ENCODE measurements around the gene WDR45B. TPM values are rescaled to one million over a fixed set of nuclear protein-coding genes. Genes with fewer than 3 reads are reported as not detected.
"Not testable (repeated sequence)": the region's sequence is repeated elsewhere in the genome, so short reads cannot be mapped to it uniquely, and the experiment has no call there.

WDR45B gene
- total RNA-seq, 1 donor from 2014 or later: 74.1 TPM

DNA sequence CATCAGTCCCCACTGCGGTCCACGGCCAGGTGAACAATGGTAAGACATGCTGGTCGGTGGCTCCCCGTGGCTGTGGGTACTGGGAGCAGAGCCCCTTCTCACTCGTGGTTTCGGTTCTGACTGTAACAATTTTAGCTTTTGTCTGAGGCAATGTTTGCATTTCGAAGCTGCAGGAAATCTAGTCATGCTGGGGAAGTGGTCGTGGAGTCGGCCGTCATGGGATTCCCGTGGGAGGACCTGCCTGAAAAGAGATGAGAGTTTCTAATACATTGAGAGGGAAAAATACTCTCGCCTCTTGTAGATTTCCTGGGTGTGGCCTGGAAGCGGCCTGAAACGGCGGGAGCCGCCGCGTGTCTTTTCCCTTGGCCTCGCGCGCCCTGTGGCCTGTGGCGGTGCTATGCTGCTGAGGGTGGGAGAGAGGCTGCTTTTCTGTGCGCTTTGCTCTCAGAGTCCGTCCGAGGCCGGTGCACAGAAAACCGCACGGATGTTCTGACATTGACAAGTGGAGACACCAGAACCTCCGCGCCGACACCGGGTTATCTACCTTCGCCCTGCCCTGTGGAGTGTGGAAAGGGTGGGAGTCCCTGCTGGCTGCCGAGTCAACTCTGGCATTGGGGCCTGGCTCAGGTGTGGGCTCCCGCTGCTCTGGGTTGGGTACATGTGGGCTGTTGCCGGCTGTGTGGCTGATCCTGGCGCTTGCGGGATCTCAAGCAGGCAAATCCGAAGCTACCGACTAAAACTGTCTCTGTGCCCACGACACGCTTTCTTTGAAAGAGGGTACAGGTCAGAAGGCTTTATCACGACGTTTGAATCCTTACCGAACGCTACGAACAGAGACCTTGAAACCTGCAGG lies 60.8 kb downstream of the WDR45B start:
- Mint-ChIP-seq H3K9me3 (ENCODE audit: unreplicated experiment) (no peaks in the 10 kb centered on the region), H3K4me3 (ENCODE audit: unreplicated experiment) (no peak overlapping the region), H3K4me1 (ENCODE audit: unreplicated experiment) (peaks cover 22% of the 10 kb centered on the region), H3K27me3 (ENCODE audit: unreplicated experiment) (peaks cover 9% of the 10 kb centered on the region), H3K27ac (ENCODE audit: unreplicated experiment) (peak overlapping the region; percentile 72), H3K36me3 (ENCODE audit: low read depth, unreplicated experiment) (peaks cover 29% of the 10 kb centered on the region)
- no peak for DNase-seq (ENCODE audit: low spot score)
- no peak for TF ChIP-seq CTCF (IDR thresholded peaks at IDR 0.05; ENCODE audit: unreplicated experiment)

DNA sequence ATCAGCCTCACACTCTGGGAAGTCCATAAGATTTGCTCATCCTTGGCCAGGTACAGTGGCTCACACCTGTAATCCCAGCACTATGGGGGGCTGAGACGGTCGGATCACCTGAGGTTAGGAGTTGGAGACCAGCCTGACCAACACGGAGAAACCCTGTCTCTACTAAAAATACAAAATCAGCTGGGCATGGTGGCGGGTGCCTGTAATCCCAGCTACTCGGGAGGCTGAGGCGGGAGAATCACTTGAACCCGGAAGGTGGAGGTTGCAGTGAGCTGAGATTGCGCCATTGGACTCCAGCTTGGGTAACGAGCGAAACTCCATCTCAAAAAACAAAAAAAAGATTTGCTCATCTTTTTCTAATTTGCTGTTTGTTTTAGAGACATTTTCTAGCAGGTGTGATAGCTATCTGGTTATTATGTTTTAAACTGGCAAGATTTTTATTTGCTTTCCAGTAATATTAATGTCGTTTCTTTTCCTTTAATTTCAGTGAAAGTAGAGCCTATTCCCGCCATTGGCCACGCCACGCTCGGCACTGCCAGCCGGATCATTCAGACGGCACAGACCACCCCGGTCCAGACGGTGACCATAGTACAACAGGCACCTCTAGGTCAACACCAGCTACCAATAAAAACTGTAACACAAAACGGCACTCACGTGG lies 61.5 kb downstream of the WDR45B start:
- TF ChIP-seq CTCF (IDR thresholded peaks at IDR 0.05; ENCODE audit: unreplicated experiment): no peak
- Mint-ChIP-seq H3K27ac (ENCODE audit: unreplicated experiment) (peak overlapping the region; percentile 72), H3K4me3 (ENCODE audit: unreplicated experiment) (no peak overlapping the region), H3K9me3 (ENCODE audit: unreplicated experiment) (no peaks in the 10 kb centered on the region), H3K36me3 (ENCODE audit: low read depth, unreplicated experiment) (peaks cover 26% of the 10 kb centered on the region), H3K27me3 (ENCODE audit: unreplicated experiment) (peaks cover 7% of the 10 kb centered on the region), H3K4me1 (ENCODE audit: unreplicated experiment) (peaks cover 14% of the 10 kb centered on the region)
- DNase-seq (ENCODE audit: low spot score): no peak

DNA sequence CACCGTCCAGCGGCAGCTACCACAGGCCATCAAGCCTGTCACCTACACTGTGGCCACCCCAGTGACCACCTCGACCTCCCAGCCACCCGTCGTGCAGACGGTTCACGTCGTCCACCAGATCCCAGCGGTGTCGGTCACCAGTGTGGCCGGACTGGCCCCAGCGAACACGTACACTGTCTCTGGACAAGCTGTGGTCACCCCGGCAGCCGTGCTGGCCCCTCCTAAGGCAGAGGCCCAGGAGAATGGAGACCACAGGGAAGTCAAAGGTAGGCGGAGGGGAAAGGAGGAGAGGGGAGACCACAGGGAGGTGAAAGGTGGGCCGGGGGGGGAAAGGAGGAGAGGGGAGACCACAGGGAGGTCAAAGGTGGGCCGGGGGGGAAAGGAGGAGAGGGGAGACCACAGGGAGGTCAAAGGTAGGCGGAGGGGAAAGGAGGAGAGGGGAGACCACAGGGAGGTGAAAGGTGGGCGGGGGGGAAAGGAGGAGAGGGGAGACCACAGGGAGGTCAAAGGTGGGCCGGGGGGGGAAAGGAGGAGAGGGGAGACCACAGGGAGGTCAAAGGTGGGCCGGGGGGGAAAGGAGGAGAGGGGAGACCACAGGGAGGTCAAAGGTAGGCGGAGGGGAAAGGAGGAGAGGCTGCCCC lies 62.2 kb downstream of the WDR45B start:
- H3K27me3 Mint-ChIP-seq (ENCODE audit: unreplicated experiment); DNase-seq (ENCODE audit: low spot score); H3K9me3 Mint-ChIP-seq (ENCODE audit: unreplicated experiment): not testable (repeated sequence)
- H3K4me3 Mint-ChIP-seq (ENCODE audit: unreplicated experiment): peak overlapping the region; percentile 71
- peaks cover 14% of the 10 kb centered on the region for H3K4me1 Mint-ChIP-seq (ENCODE audit: unreplicated experiment)
- H3K27ac Mint-ChIP-seq (ENCODE audit: unreplicated experiment): peak overlapping the region; percentile 89
- H3K36me3 Mint-ChIP-seq (ENCODE audit: low read depth, unreplicated experiment): peaks cover 26% of the 10 kb centered on the region

- Mint-ChIP-seq H3K36me3 (ENCODE audit: low read depth, unreplicated experiment) (peaks cover 20% of the 10 kb centered on the region), H3K27ac (ENCODE audit: unreplicated experiment) (no peak overlapping the region), H3K27me3 (ENCODE audit: unreplicated experiment) (peaks cover 7% of the 10 kb centered on the region), H3K4me1 (ENCODE audit: unreplicated experiment) (peaks cover 11% of the 10 kb centered on the region), H3K9me3 (ENCODE audit: unreplicated experiment) (no peaks in the 10 kb centered on the region), H3K4me3 (ENCODE audit: unreplicated experiment) (no peak overlapping the region)
- no peak for TF ChIP-seq CTCF (IDR thresholded peaks at IDR 0.05; ENCODE audit: unreplicated experiment)
- DNase-seq (ENCODE audit: low spot score): no peak
Measured at GRCh38 chr17:82583720-82584234, 64.5 kb downstream of the WDR45B start.

- H3K27ac Mint-ChIP-seq (ENCODE audit: unreplicated experiment): no peak overlapping the region
- TF ChIP-seq CTCF (IDR thresholded peaks at IDR 0.05; ENCODE audit: unreplicated experiment): no peak
- H3K36me3 Mint-ChIP-seq (ENCODE audit: low read depth, unreplicated experiment): peaks cover 14% of the 10 kb centered on the region
- peaks cover 5% of the 10 kb centered on the region for H3K4me1 Mint-ChIP-seq (ENCODE audit: unreplicated experiment)
- no peak overlapping the region for H3K4me3 Mint-ChIP-seq (ENCODE audit: unreplicated experiment)
- peaks cover 10% of the 10 kb centered on the region for H3K27me3 Mint-ChIP-seq (ENCODE audit: unreplicated experiment)
- no peaks in the 10 kb centered on the region for H3K9me3 Mint-ChIP-seq (ENCODE audit: unreplicated experiment)
- DNase-seq (ENCODE audit: low spot score): no peak
Measured at GRCh38 chr17:82582709-82583108, 65.5 kb downstream of the WDR45B start.

Measured in endothelial cell (in vitro differentiated cells).